Measurements from ENCODE around the gene CPLX3.

The CPLX3 gene

GRCh38 chr15:74788683-74789151 is 37.7 kb upstream of the CPLX3 start:
- no peak for DNase-seq

GRCh38 chr15:74789171-74789631 is 37.2 kb upstream of the CPLX3 start:
- DNase-seq, result no peak

GRCh38 chr15:74789741-74790079 is 36.7 kb upstream of the CPLX3 start:
- DNase-seq, result no peak

- DNase-seq, result peak; percentile 77
These were observed 36.1 kb upstream of the CPLX3 start for GRCh38 chr15:74790080-74790916.

- no peak for DNase-seq
These were observed 35.4 kb upstream of the CPLX3 start for GRCh38 chr15:74791007-74791406.

- DNase-seq, result no peak
These were observed 34.8 kb upstream of the CPLX3 start for GRCh38 chr15:74791667-74792066.

- no peak for DNase-seq
These were observed 34.0 kb upstream of the CPLX3 start for GRCh38 chr15:74792227-74793016.

- no peak for DNase-seq
These were observed 33.0 kb upstream of the CPLX3 start for GRCh38 chr15:74793135-74794028.

- DNase-seq, result no peak
These were observed 32.0 kb upstream of the CPLX3 start for GRCh38 chr15:74794248-74794969.

- DNase-seq, result no peak
These were observed 31.5 kb upstream of the CPLX3 start for GRCh38 chr15:74794970-74795349.

GRCh38 chr15:74795966-74796625 is 30.3 kb upstream of the CPLX3 start:
- DNase-seq, result no peak

- DNase-seq, result no peak
These were observed 27.8 kb upstream of the CPLX3 start for GRCh38 chr15:74798388-74799254.

- DNase-seq, result no peak
These were observed 27.1 kb upstream of the CPLX3 start for GRCh38 chr15:74799255-74799855.

- peak; percentile 45 for DNase-seq
These were observed 26.4 kb upstream of the CPLX3 start for GRCh38 chr15:74799856-74800558.

GRCh38 chr15:74800559-74801094 is 25.8 kb upstream of the CPLX3 start:
- DNase-seq, result no peak

GRCh38 chr15:74801311-74801997 is 25.0 kb upstream of the CPLX3 start:
- no peak for DNase-seq

- DNase-seq, result no peak
These were observed 24.1 kb upstream of the CPLX3 start for GRCh38 chr15:74802290-74802689.

GRCh38 chr15:74802862-74803447 is 23.5 kb upstream of the CPLX3 start:
- no peak for DNase-seq
